ENCODE data around the gene COL6A5.

The COL6A5 gene, protein sequence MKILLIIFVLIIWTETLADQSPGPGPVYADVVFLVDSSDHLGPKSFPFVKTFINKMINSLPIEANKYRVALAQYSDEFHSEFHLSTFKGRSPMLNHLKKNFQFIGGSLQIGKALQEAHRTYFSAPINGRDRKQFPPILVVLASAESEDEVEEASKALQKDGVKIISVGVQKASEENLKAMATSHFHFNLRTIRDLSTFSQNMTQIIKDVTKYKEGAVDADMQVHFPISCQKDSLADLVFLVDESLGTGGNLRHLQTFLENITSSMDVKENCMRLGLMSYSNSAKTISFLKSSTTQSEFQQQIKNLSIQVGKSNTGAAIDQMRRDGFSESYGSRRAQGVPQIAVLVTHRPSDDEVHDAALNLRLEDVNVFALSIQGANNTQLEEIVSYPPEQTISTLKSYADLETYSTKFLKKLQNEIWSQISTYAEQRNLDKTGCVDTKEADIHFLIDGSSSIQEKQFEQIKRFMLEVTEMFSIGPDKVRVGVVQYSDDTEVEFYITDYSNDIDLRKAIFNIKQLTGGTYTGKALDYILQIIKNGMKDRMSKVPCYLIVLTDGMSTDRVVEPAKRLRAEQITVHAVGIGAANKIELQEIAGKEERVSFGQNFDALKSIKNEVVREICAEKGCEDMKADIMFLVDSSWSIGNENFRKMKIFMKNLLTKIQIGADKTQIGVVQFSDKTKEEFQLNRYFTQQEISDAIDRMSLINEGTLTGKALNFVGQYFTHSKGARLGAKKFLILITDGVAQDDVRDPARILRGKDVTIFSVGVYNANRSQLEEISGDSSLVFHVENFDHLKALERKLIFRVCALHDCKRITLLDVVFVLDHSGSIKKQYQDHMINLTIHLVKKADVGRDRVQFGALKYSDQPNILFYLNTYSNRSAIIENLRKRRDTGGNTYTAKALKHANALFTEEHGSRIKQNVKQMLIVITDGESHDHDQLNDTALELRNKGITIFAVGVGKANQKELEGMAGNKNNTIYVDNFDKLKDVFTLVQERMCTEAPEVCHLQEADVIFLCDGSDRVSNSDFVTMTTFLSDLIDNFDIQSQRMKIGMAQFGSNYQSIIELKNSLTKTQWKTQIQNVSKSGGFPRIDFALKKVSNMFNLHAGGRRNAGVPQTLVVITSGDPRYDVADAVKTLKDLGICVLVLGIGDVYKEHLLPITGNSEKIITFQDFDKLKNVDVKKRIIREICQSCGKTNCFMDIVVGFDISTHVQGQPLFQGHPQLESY (N-terminal part only)

DNA sequence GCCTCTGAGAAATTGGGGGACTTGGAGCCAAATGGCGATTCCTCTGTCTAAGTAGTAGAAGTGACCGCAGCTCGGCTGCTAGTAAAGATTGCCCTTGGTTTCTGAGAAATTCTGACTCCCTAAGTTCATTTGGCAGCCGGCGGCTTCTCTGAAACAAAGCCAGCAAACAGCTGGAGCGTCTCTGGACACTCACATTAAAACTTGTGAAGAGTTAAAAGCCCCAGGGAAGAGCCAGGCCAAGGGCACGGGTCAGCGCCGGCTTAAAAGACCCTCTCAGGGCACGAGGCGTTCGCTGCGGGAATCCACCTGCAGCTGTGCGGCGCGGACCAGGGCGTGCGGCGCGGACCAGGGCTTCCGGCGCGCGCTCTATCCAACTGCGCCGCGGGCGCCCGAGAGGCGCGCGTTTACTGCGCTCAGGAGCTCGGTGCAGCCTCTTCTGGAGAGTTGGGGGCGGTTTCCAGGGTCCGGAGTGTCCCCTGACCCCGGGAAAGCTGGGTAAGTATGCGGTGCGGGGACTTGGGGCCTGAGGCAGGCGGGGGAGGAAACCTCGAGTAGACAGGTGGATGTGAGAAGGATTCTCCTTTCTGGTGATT, at the start of gene COL6A5:
TSS of gene COL6A5 (plus strand) at position 186 of the 593 bp plus-strand sequence. CDS start 27,967 bp downstream, outside the sequence.
- Histone ChIP-seq H3K27me3 (ENCODE audit: low read length) (no peaks in the 10 kb centered on the region), H3K36me3 (ENCODE audit: low read length) (no peaks in the 10 kb centered on the region), H2AFZ (ENCODE audit: low read depth, low read length, severe bottlenecking) (no peak within 1 kb of the TSS), H3K9me3 (ENCODE audit: insufficient read depth, low read length) (no peaks in the 10 kb centered on the region), H4K20me1 (ENCODE audit: low read depth, low read length) (no peaks in the 10 kb centered on the region), H3K9me2 (replicated peaks; ENCODE audit: insufficient read depth, low read length) (no peaks in the 10 kb centered on the region), H3K9ac (ENCODE audit: low read length) (no peak within 1 kb of the TSS), H3K27ac (ENCODE audit: low read depth, low read length) (no peak within 1 kb of the TSS), H3F3A (ENCODE audit: insufficient read depth) (no peaks in the 10 kb centered on the region), H3K79me2 (ENCODE audit: insufficient read depth, low read length) (no peaks in the 10 kb centered on the region), H3K4me3 (ENCODE audit: insufficient read depth, low read length, poor library complexity, severe bottlenecking) (no peak within 1 kb of the TSS), H3K4me2 (ENCODE audit: low read depth, low read length, poor library complexity, severe bottlenecking) (no peak within 1 kb of the TSS)
- TF ChIP-seq, protein P1, sequence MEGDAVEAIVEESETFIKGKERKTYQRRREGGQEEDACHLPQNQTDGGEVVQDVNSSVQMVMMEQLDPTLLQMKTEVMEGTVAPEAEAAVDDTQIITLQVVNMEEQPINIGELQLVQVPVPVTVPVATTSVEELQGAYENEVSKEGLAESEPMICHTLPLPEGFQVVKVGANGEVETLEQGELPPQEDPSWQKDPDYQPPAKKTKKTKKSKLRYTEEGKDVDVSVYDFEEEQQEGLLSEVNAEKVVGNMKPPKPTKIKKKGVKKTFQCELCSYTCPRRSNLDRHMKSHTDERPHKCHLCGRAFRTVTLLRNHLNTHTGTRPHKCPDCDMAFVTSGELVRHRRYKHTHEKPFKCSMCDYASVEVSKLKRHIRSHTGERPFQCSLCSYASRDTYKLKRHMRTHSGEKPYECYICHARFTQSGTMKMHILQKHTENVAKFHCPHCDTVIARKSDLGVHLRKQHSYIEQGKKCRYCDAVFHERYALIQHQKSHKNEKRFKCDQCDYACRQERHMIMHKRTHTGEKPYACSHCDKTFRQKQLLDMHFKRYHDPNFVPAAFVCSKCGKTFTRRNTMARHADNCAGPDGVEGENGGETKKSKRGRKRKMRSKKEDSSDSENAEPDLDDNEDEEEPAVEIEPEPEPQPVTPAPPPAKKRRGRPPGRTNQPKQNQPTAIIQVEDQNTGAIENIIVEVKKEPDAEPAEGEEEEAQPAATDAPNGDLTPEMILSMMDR (IDR thresholded peaks at IDR 0.05; ENCODE audit: insufficient read depth, low read length, poor library complexity, severe bottlenecking): no peak
- no peak for TF ChIP-seq EZH2phosphoT487 (conservative IDR thresholded peaks at IDR 0.05; ENCODE audit: low read length)

DNA sequence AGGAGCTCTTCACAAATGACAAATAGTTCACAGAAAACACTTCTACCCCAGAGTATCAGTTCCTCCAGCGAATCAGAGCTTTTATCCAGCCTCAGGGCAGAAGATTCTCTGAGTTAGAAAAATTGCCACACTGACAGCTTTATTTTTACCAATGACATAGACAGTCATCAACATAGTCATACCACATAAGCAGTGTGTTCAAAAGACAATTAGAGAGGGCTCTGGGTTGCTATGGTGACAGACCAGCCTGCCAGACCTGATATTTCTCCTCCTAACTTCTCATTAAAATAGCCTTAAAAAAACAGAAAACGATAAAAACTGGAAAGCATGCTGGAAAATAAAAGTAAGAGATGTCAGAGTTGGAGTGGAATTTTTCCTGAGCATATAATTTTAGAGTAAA, 45.9 kb upstream of the COL6A5 start:
- H3K4me2 ChIP-seq (ENCODE audit: low read depth, low read length, poor library complexity, severe bottlenecking): no peak overlapping the region

DNA sequence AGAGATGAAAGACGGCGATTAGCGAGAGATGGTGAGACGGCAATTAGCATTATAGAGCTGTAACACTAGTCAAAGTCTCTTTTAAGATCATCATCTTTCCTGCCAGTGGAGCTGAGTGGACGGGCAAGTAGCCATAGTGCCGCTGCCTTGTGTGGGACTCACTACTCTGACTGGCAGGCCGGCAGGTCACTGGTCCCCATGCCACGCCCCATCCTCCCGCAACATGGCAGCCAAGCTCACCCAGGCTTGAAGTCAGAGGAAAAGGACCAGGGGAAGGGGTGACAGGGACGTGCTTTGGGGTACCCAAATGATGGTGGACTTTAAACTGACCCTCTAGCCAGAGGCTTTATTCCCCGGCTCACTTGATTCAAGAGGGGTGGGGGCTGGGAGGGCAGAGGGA, 44.6 kb upstream of the COL6A5 start:
- Histone ChIP-seq H2AFZ (ENCODE audit: low read depth, low read length, severe bottlenecking) (no peak overlapping the region), H3K9me2 (replicated peaks; ENCODE audit: insufficient read depth, low read length) (no peaks in the 10 kb centered on the region), H3K4me2 (ENCODE audit: low read depth, low read length, poor library complexity, severe bottlenecking) (no peak overlapping the region), H3F3A (ENCODE audit: insufficient read depth) (no peaks in the 10 kb centered on the region), H3K36me3 (ENCODE audit: low read length) (no peaks in the 10 kb centered on the region), H3K27me3 (ENCODE audit: low read length) (no peaks in the 10 kb centered on the region), H3K9ac (ENCODE audit: low read length) (no peak overlapping the region), H3K4me3 (ENCODE audit: insufficient read depth, low read length, poor library complexity, severe bottlenecking) (no peak overlapping the region), H3K79me2 (ENCODE audit: insufficient read depth, low read length) (no peaks in the 10 kb centered on the region), H3K27ac (ENCODE audit: low read depth, low read length) (no peak overlapping the region), H4K20me1 (ENCODE audit: low read depth, low read length) (no peaks in the 10 kb centered on the region), H3K9me3 (ENCODE audit: insufficient read depth, low read length) (no peaks in the 10 kb centered on the region)
- TF ChIP-seq EZH2phosphoT487 (conservative IDR thresholded peaks at IDR 0.05; ENCODE audit: low read length): no peak
- TF ChIP-seq, protein P1 (IDR thresholded peaks at IDR 0.05; ENCODE audit: insufficient read depth, low read length, poor library complexity, severe bottlenecking): no peak

More for the DNA sequence above, 45.9 kb upstream of the COL6A5 start:
- H4K20me1 ChIP-seq (ENCODE audit: low read depth, low read length): no peaks in the 10 kb centered on the region
- no peaks in the 10 kb centered on the region for H3K79me2 ChIP-seq (ENCODE audit: insufficient read depth, low read length)
- H3K36me3 ChIP-seq (ENCODE audit: low read length): no peaks in the 10 kb centered on the region
- H2AFZ ChIP-seq (ENCODE audit: low read depth, low read length, severe bottlenecking): no peak overlapping the region
- no peaks in the 10 kb centered on the region for H3K9me3 ChIP-seq (ENCODE audit: insufficient read depth, low read length)
- no peak for TF ChIP-seq EZH2phosphoT487 (conservative IDR thresholded peaks at IDR 0.05; ENCODE audit: low read length)
- TF ChIP-seq, protein P1 (IDR thresholded peaks at IDR 0.05; ENCODE audit: insufficient read depth, low read length, poor library complexity, severe bottlenecking): no peak
- no peaks in the 10 kb centered on the region for H3K27me3 ChIP-seq (ENCODE audit: low read length)
- H3K9me2 ChIP-seq (replicated peaks; ENCODE audit: insufficient read depth, low read length): no peaks in the 10 kb centered on the region
- no peak overlapping the region for H3K9ac ChIP-seq (ENCODE audit: low read length)
- no peak overlapping the region for H3K27ac ChIP-seq (ENCODE audit: low read depth, low read length)
- H3K4me3 ChIP-seq (ENCODE audit: insufficient read depth, low read length, poor library complexity, severe bottlenecking): no peak overlapping the region
- no peaks in the 10 kb centered on the region for H3F3A ChIP-seq (ENCODE audit: insufficient read depth)
